Suppressor macrophage treated with lipopolysaccharide for 4 hours (primary cell): ENCODE data around the gene AKTIP.
"Not testable (repeated sequence)": the region's sequence is repeated elsewhere in the genome, so short reads cannot be mapped to it uniquely, and the experiment has no call there.

Source experiments
- DNase-seq: peaks from one replicate; pipeline ENCODE4 v3.0.0-alpha.2; 2020

Gene AKTIP

GRCh38 chr16:53515259-53515658, 12.2 kb upstream of the AKTIP start:
- no peak for DNase-seq

- DNase-seq = not testable (repeated sequence)
Measured at GRCh38 chr16:53512795-53513194, 9.8 kb upstream of the AKTIP start.

GRCh38 chr16:53511403-53512280, 8.6 kb upstream of the AKTIP start:
- DNase-seq = no peak

- DNase-seq = no peak
Measured at GRCh38 chr16:53511084-53511402, 8.0 kb upstream of the AKTIP start.

GRCh38 chr16:53510704-53511070, 7.7 kb upstream of the AKTIP start:
- DNase-seq = no peak

GRCh38 chr16:53509906-53510703, 7.1 kb upstream of the AKTIP start:
- DNase-seq = peak; percentile 70

- no peak for DNase-seq
Measured at GRCh38 chr16:53507464-53508179, 4.6 kb upstream of the AKTIP start.

- no peak for DNase-seq
Measured at GRCh38 chr16:53506254-53506653, 3.2 kb upstream of the AKTIP start.

GRCh38 chr16:53504665-53505064, 1.7 kb upstream of the AKTIP start:
- DNase-seq = no peak

GRCh38 chr16:53503991-53504663, 1.1 kb upstream of the AKTIP start:
- peak; percentile 6 for DNase-seq

- peak; percentile 100 for DNase-seq
Measured at GRCh38 chr16:53503270-53503923, 388 bp upstream of the AKTIP start.

- DNase-seq = peak; percentile 26
Measured at GRCh38 chr16:53501216-53501859, 1.7 kb downstream of the AKTIP start.

- no peak for DNase-seq
Measured at GRCh38 chr16:53498984-53499383, 4.0 kb downstream of the AKTIP start.

- DNase-seq = no peak
Measured at GRCh38 chr16:53495325-53495724, 7.7 kb downstream of the AKTIP start.

GRCh38 chr16:53494636-53495035, 8.4 kb downstream of the AKTIP start:
- no peak for DNase-seq

- DNase-seq = no peak
Measured at GRCh38 chr16:53492503-53492902, 10.5 kb downstream of the AKTIP start.

- no peak for DNase-seq
Measured at GRCh38 chr16:53489755-53490154, 13.3 kb downstream of the AKTIP start.

- DNase-seq = no peak
Measured at GRCh38 chr16:53486230-53486629, 16.8 kb downstream of the AKTIP start.

- DNase-seq = no peak
Measured at GRCh38 chr16:53484542-53484941, 18.5 kb downstream of the AKTIP start.

GRCh38 chr16:53482123-53482522, 20.9 kb downstream of the AKTIP start:
- peak; percentile 82 for DNase-seq

GRCh38 chr16:53480394-53480793, 22.6 kb downstream of the AKTIP start:
- DNase-seq = no peak

- no peak for DNase-seq
Measured at GRCh38 chr16:53478965-53479364, 24.0 kb downstream of the AKTIP start.
